Sigmoid colon (tissue), 4 donors: ENCODE results near the gene CNN2.

ENCODE experiments used
- EP300 ChIP-seq, 4 donors: sonication (generic); formaldehyde crosslinking; IDR thresholded peaks; one replicate each; pipeline ENCODE4 v1.6.1; 2017; ENCODE audit warnings: antibody characterized with exemption in 4 of 4
- POLR2A ChIP-seq, 2 donors: fragments of 450-650 bp; IDR thresholded peaks; one replicate each; pipeline ENCODE4 v1.6.1; 2016; ENCODE audit warnings: antibody characterized with exemption in 2 of 2, mild to moderate bottlenecking in 2 of 2, moderate library complexity in 2 of 2
- TF ChIP-seq, protein P1 (sequence below), 4 experiments: fragments of 450-650 bp in 3 of 4; fragments of 200-600 bp in 1 of 4; IDR thresholded peaks; one replicate each; pipeline ENCODE4 v1.5.1; 2016 to 2019; ENCODE audit warnings: antibody characterized with exemption in 4 of 4, mild to moderate bottlenecking in 3 of 4, moderate library complexity in 2 of 4

DNA sequence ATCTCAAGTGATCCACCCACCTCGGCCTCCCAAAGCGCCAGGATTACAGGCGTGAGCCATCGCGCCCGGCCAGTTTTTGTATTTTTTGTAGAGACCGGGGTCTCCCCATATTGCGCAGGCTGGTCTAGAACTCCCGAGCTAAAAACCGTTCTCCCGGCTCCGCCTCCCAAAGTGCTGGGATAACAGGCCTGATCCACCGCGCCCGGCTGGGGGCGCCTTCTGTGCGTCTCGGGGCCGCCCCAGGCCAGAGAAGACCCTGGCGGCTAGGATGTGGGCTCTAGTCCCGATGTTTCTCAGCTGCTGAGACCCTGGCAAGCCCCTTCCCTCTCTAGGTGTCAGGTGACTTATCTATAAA lies 44.1 kb downstream of the CNN2 start:
- TF ChIP-seq, protein P1, sequence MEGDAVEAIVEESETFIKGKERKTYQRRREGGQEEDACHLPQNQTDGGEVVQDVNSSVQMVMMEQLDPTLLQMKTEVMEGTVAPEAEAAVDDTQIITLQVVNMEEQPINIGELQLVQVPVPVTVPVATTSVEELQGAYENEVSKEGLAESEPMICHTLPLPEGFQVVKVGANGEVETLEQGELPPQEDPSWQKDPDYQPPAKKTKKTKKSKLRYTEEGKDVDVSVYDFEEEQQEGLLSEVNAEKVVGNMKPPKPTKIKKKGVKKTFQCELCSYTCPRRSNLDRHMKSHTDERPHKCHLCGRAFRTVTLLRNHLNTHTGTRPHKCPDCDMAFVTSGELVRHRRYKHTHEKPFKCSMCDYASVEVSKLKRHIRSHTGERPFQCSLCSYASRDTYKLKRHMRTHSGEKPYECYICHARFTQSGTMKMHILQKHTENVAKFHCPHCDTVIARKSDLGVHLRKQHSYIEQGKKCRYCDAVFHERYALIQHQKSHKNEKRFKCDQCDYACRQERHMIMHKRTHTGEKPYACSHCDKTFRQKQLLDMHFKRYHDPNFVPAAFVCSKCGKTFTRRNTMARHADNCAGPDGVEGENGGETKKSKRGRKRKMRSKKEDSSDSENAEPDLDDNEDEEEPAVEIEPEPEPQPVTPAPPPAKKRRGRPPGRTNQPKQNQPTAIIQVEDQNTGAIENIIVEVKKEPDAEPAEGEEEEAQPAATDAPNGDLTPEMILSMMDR (IDR thresholded peaks at IDR 0.05): no peak
- TF ChIP-seq POLR2A (IDR thresholded peaks at IDR 0.05) (no peak), EP300 (IDR thresholded peaks at IDR 0.05) (no peak)
